H1 (cell line): ENCODE data around the gene EHD4. TPM values are rescaled to one million over a fixed set of nuclear protein-coding genes. Genes with fewer than 3 reads are reported as not detected.

ENCODE experiments used
- CTCF ChIA-PET: fragments of 300-600 bp; sonication (Branson Sonifier 250); formaldehyde crosslinking; loops from one replicate; lab custom pipeline; 2021; ENCODE audit not compliant: partially characterized antibody; lab: Charles Lee
- POLR2A ChIA-PET: fragments of 300-600 bp; sonication (Branson Sonifier 250); formaldehyde crosslinking; loops from one replicate; lab custom pipeline; 2021; ENCODE audit warnings: inconsistent platforms; ENCODE audit not compliant: partially characterized antibody; lab: Charles Lee
- DNase-seq, 2 experiments: peaks; one replicate each; pipeline versions ENCODE4 v3.0.0 to v3.0.0-alpha.2; 2010 to 2022; ENCODE audit warnings: low spot score in 2 of 2, low read depth in 1 of 2, mixed read lengths in 1 of 2
- FAIRE-seq: peaks from 2 replicates; lab custom pipeline; 2011; peaks lifted over from hg19 to GRCh38; lab: Jason Lieb, UNC
- H2AFZ ChIP-seq: 2 replicates; pipeline ENCODE4 v1.8.1; 2012; ENCODE audit warnings: low read length, inconsistent platforms
- H2AK5ac ChIP-seq: 2 replicates; pipeline ENCODE4 v1.6.1; 2013; ENCODE audit warnings: low read depth, low read length
- H2BK120ac ChIP-seq: replicated peaks from 2 replicates; pipeline ENCODE3; 2013; ENCODE audit warnings: low read depth, low read length, inconsistent platforms
- H2BK12ac ChIP-seq: 2 replicates; pipeline ENCODE4 v1.6.1; 2013; ENCODE audit warnings: low read depth, low read length
- H2BK15ac ChIP-seq: 2 replicates; pipeline ENCODE4 v1.6.1; 2013; ENCODE audit warnings: low read length
- H2BK20ac ChIP-seq: 2 replicates; pipeline ENCODE4 v1.6.1; 2013; ENCODE audit warnings: low read length
- H2BK5ac ChIP-seq: 2 replicates; pipeline ENCODE4 v1.6.1; 2013; ENCODE audit warnings: low read depth, low read length
- H3K14ac ChIP-seq: 2 replicates; pipeline ENCODE4 v1.6.1; 2013; ENCODE audit warnings: inconsistent platforms; ENCODE audit not compliant: insufficient read length
- H3K18ac ChIP-seq: 2 replicates; pipeline ENCODE4 v1.6.1; 2013; ENCODE audit warnings: low read length; ENCODE audit errors: extremely low read depth
- H3K23ac ChIP-seq: 2 replicates; pipeline ENCODE4 v1.6.1; 2013; ENCODE audit warnings: inconsistent platforms; ENCODE audit not compliant: insufficient read length
- H3K23me2 ChIP-seq: 2 replicates; pipeline ENCODE4 v1.6.1; 2013; ENCODE audit warnings: low read depth, low read length
- H3K27ac ChIP-seq: 2 replicates; pipeline ENCODE4 v1.6.1; 2011; ENCODE audit warnings: low read depth, low read length, inconsistent platforms
- H3K27me3 ChIP-seq, 4 experiments: replicated peaks in 1 of 4; 1 replicate in 1 of 4; 2 replicates in 3 of 4; pipeline versions ENCODE4 v1.6.1 to v1.8.1; 2011 to 2013; ENCODE audit warnings: low read length in 3 of 4, mild to moderate bottlenecking in 3 of 4, inconsistent platforms in 2 of 4, mixed read lengths in 2 of 4, moderate library complexity in 1 of 4; ENCODE audit not compliant: control insufficient read depth in 3 of 4, insufficient read depth in 3 of 4; ENCODE audit errors: extremely low read depth in 1 of 4
- H3K36me3 ChIP-seq, 4 experiments: 2 replicates each; pipeline versions ENCODE4 v1.6.1 to v1.8.1; 2011 to 2013; ENCODE audit warnings: mild to moderate bottlenecking in 4 of 4, low read length in 3 of 4, moderate library complexity in 2 of 4, control low read depth in 1 of 4, inconsistent platforms in 1 of 4; ENCODE audit not compliant: insufficient read depth in 4 of 4, control insufficient read depth in 2 of 4
- H3K4ac ChIP-seq: replicated peaks from 2 replicates; pipeline ENCODE3; 2013; ENCODE audit warnings: low read length, low read depth, mixed read lengths, inconsistent platforms; ENCODE audit not compliant: insufficient read length
- H3K4me1 ChIP-seq, 4 experiments: replicated peaks in 1 of 4; 1 replicate in 1 of 4; 2 replicates in 3 of 4; pipeline versions ENCODE4 v1.6.1 to v1.8.1; 2011 to 2013; ENCODE audit warnings: low read length in 3 of 4, inconsistent platforms in 2 of 4, mixed read lengths in 1 of 4; ENCODE audit not compliant: insufficient read depth in 4 of 4, control insufficient read depth in 3 of 4
- H3K4me2 ChIP-seq, 2 experiments: 2 replicates each; pipeline versions ENCODE4 v1.6.1 to v1.8.1; 2011 to 2013; ENCODE audit warnings: low read depth in 2 of 2, low read length in 2 of 2, control low read depth in 1 of 2, inconsistent platforms in 1 of 2, mild to moderate bottlenecking in 1 of 2; ENCODE audit not compliant: insufficient read depth in 1 of 2
- H3K4me3 ChIP-seq, 4 experiments: fragments of 200-600, 300-600 bp in 1 of 4; sonication (generic), shearing (Covaris generic), sonication (Bioruptor Twin) in 1 of 4; 2 replicates each; pipeline versions ENCODE4 v1.5.1 to v1.8.1; 2011 to 2016; ENCODE audit warnings: low read length in 4 of 4, low read depth in 3 of 4, control low read depth in 2 of 4, inconsistent platforms in 2 of 4, mild to moderate bottlenecking in 2 of 4, mixed read lengths in 1 of 4, moderate library complexity in 1 of 4; ENCODE audit not compliant: insufficient read depth in 2 of 4; ENCODE audit errors: extremely low read depth in 1 of 4
- H3K56ac ChIP-seq: replicated peaks from 2 replicates; pipeline ENCODE3; 2013; ENCODE audit warnings: low read depth, mild to moderate bottlenecking, mixed read lengths, low read length, inconsistent platforms; ENCODE audit not compliant: insufficient read length
- H3K79me1 ChIP-seq: 2 replicates; pipeline ENCODE4 v1.6.1; 2013; ENCODE audit warnings: low read depth, low read length, control low read depth
- H3K79me2 ChIP-seq, 2 experiments: 2 replicates each; pipeline versions ENCODE4 v1.6.1 to v1.8.1; 2012 to 2013; ENCODE audit warnings: low read length in 2 of 2, mild to moderate bottlenecking in 2 of 2, inconsistent platforms in 1 of 2; ENCODE audit not compliant: insufficient read depth in 2 of 2, control insufficient read depth in 1 of 2
- H3K9ac ChIP-seq, 4 experiments: replicated peaks in 1 of 4; 1 replicate in 1 of 4; 2 replicates in 3 of 4; pipeline versions ENCODE4 v1.6.1 to v1.8.1; 2011 to 2013; ENCODE audit warnings: low read depth in 3 of 4, low read length in 3 of 4, control low read depth in 2 of 4, mild to moderate bottlenecking in 2 of 4, moderate library complexity in 2 of 4, inconsistent platforms in 1 of 4; ENCODE audit errors: extremely low read depth in 1 of 4
- H3K9me3 ChIP-seq, 2 experiments: 2 replicates each; pipeline versions ENCODE4 v1.6.1 to v1.8.1; 2012 to 2013; ENCODE audit warnings: mild to moderate bottlenecking in 2 of 2, moderate library complexity in 2 of 2, control low read depth in 1 of 2, inconsistent platforms in 1 of 2, low read depth in 1 of 2, low read length in 1 of 2, mixed read lengths in 1 of 2; ENCODE audit not compliant: insufficient read depth in 2 of 2
- H4K20me1 ChIP-seq, 2 experiments: replicated peaks in 1 of 2; 2 replicates each; pipeline versions ENCODE3 to v1.8.1; 2011 to 2013; ENCODE audit warnings: inconsistent platforms in 2 of 2, low read length in 2 of 2, mild to moderate bottlenecking in 1 of 2; ENCODE audit not compliant: insufficient read depth in 2 of 2, control insufficient read depth in 1 of 2
- H4K5ac ChIP-seq: 2 replicates; pipeline ENCODE4 v1.6.1; 2013; ENCODE audit warnings: low read length, low read depth, mixed read lengths, inconsistent platforms; ENCODE audit not compliant: insufficient read length
- H4K8ac ChIP-seq: 2 replicates; pipeline ENCODE4 v1.8.0; 2013; ENCODE audit warnings: mild to moderate bottlenecking, moderate library complexity, low read length, inconsistent platforms; ENCODE audit not compliant: insufficient read depth; ENCODE audit errors: extremely low read depth
- H4K91ac ChIP-seq: replicated peaks from 2 replicates; pipeline ENCODE3; 2013; ENCODE audit warnings: low read length, mixed read lengths, inconsistent platforms; ENCODE audit not compliant: insufficient read length
- ASH2L ChIP-seq: fragments of 200-600, 300-600 bp; sonication (generic); IDR thresholded peaks from one replicate; pipeline ENCODE4 v1.7.1; 2017; ENCODE audit warnings: low read length
- BACH1 ChIP-seq: IDR thresholded peaks from 2 replicates; pipeline ENCODE4 v1.6.1; 2012; ENCODE audit warnings: low read length, improper control_type of control experiment
- BRCA1 ChIP-seq: IDR thresholded peaks from 2 replicates; pipeline ENCODE4 v1.6.1; 2012; ENCODE audit warnings: low read depth, low read length, improper control_type of control experiment
- CBX8 ChIP-seq: fragments of 300-800, 300-1000 bp; sonication (generic); IDR thresholded peaks from 2 replicates; pipeline ENCODE4 v1.7.1; 2016; ENCODE audit warnings: low read depth, low read length, borderline replicate concordance
- CHD1 ChIP-seq: IDR thresholded peaks from 2 replicates; pipeline ENCODE4 v1.6.1; 2012; ENCODE audit warnings: low read depth, low read length, improper control_type of control experiment
- EGR1 ChIP-seq: IDR thresholded peaks from 2 replicates; pipeline ENCODE4 v1.6.1; 2011; ENCODE audit warnings: low read depth, low read length, borderline replicate concordance
- GABPA ChIP-seq: IDR thresholded peaks from 2 replicates; pipeline ENCODE4 v1.6.1; 2011; ENCODE audit warnings: mild to moderate bottlenecking, low read length, moderate library complexity, borderline replicate concordance; ENCODE audit not compliant: insufficient read depth
- HDAC6 ChIP-seq: IDR thresholded peaks from one replicate; pipeline ENCODE4 v1.7.1; 2012; ENCODE audit warnings: low read depth, mild to moderate bottlenecking, inconsistent platforms, low read length, moderate library complexity
- JUN ChIP-seq: IDR thresholded peaks from 2 replicates; pipeline ENCODE4 v1.6.1; 2011; ENCODE audit warnings: low read depth, mild to moderate bottlenecking, improper control_type of control experiment, low read length
- RAD21 ChIP-seq, 2 experiments: IDR thresholded peaks in 1 of 2; conservative IDR thresholded peaks in 1 of 2; 2 replicates each; pipeline ENCODE4 v1.6.1; 2011; ENCODE audit warnings: low read depth in 2 of 2, low read length in 2 of 2, improper control_type of control experiment in 1 of 2, inconsistent platforms in 1 of 2, mild to moderate bottlenecking in 1 of 2, moderate library complexity in 1 of 2
- RXRA ChIP-seq: IDR thresholded peaks from 2 replicates; pipeline ENCODE4 v1.6.1; 2011; ENCODE audit warnings: low read depth, mild to moderate bottlenecking, low read length, moderate library complexity; ENCODE audit not compliant: insufficient read depth
- TBP ChIP-seq: IDR thresholded peaks from 2 replicates; pipeline ENCODE4 v1.6.1; 2011; ENCODE audit warnings: low read depth, low read length, improper control_type of control experiment
- WGBS, 2 experiments: shearing (Covaris generic) in 1 of 2; methylation state at CpG; one replicate each; pipeline versions ENCODE4 v1.1.6 to v1.1.7; 2013 to 2015; ENCODE audit warnings: low lambda C conversion rate in 2 of 2, mixed read lengths in 2 of 2, inconsistent platforms in 1 of 2, low coverage in 1 of 2, missing lambda C conversion rate in 1 of 2; ENCODE audit not compliant: insufficient replicate concordance in 2 of 2, insufficient coverage in 1 of 2, insufficient read length in 1 of 2; ENCODE audit errors: extremely low coverage in 1 of 2, missing lambda C conversion rate in 1 of 2; 5-methylcytosine and 5-hydroxymethylcytosine counted together
- polyA plus RNA-seq, 7 experiments: library from polyadenylated mRNA; depleted of rRNA in 3 of 7; stranded (reverse) in 5 of 7; unstranded in 2 of 7; fragments of >200 nt in 5 of 7; fragments of 200-250 nt in 2 of 7; gene quantifications; 1 replicate in 5 of 7; 2 replicates in 1 of 7; 4 replicates in 1 of 7; pipeline versions ENCODE4 v1.2.1 to v1.2.3, GENCODE V29; 2011 to 2013; ENCODE audit warnings: missing spikeins in 2 of 7, mixed read lengths in 2 of 7
- total RNA-seq: library from RNA; stranded (reverse); fragmentation: NEBNext Ultra II Directional; extraction: Animal tissue kit (Norgen Biotek cat#: 25700); gene quantifications from 2 replicates; pipeline ENCODE4 v1.2.1, GENCODE V29; 2021

Gene EHD4
- total and polyA plus RNA-seq, 2 of the 8 experiments (the other 6 are each of a cell fraction or from before 2014, with no cell fraction given): 17.5 to 24.5 TPM

- Histone ChIP-seq H3K27ac (no peak overlapping the region), H2BK12ac (no peak overlapping the region), H3K4ac (no peak overlapping the region), H4K20me1 (peaks cover 5 to 13% of the 10 kb centered on the region in 2 experiments), H4K91ac (no peak overlapping the region), H3K4me1 (peaks cover 0 to 4% (median 2%) of the 10 kb centered on the region in 4 experiments; a peak in 5 of 7 replicates), H4K5ac (no peak overlapping the region), H3K4me2 (no peak overlapping the region), H3K79me2 (peaks cover 0 to 52% of the 10 kb centered on the region in 2 experiments; a peak in 2 of 4 replicates), H2BK15ac (no peak overlapping the region), H2AFZ (no peak overlapping the region), H4K8ac (no peak overlapping the region), H3K4me3 (no peak overlapping the region), H2BK20ac (no peak overlapping the region), H3K56ac (no peak overlapping the region), H3K36me3 (peaks cover 2 to 7% (median 5%) of the 10 kb centered on the region in 4 experiments; a peak in 4 of 8 replicates), H2BK120ac (no peak overlapping the region), H3K79me1 (peaks cover 9% of the 10 kb centered on the region), H3K27me3 (no peaks in the 10 kb centered on the region), H3K14ac (no peak overlapping the region), H3K9ac (no peak overlapping the region), H3K23me2 (no peaks in the 10 kb centered on the region), H2BK5ac (no peak overlapping the region), H2AK5ac (no peak overlapping the region), H3K9me3 (no peaks in the 10 kb centered on the region), H3K23ac (no peak overlapping the region), H3K18ac (no peak overlapping the region)
- no peak for FAIRE-seq
- WGBS, 2 experiments: 88% methylated on average over 7 of the region's 7 CpGs; no CpG with 5 or more reads in 1 of the 2 experiments
- no peak for DNase-seq
- ChIA-PET CTCF (interaction anchor here (0.7 to 3.3 kb wide), 4 partner anchors 9 to 54 kb away, joined by 3 to 17 read pairs (median 5); no protein-coding TSS in a partner anchor), POLR2A (interaction anchor here (1.0 to 1.4 kb wide), 2 partner anchors 9 to 13 kb away, joined by 3 read pairs; no protein-coding TSS in a partner anchor)
- TF ChIP-seq CBX8 (no peak), TBP (no peak), BRCA1 (no peak), RAD21 (IDR thresholded peaks at IDR 0.05 in 1 of 2, conservative IDR thresholded peaks at IDR 0.05 in 1 of 2; ENCODE audit: low read depth in 2 of 2, low read length in 2 of 2) (no peak), GABPA (no peak), EGR1 (no peak), RXRA (no peak), HDAC6 (no peak), ASH2L (no peak), BACH1 (no peak), JUN (no peak), CHD1 (no peak)
Observed at GRCh38 chr15:41958002-41958420, 14.3 kb downstream of the EHD4 start.
